NOMO-1 treated with DMSO at 0.1 percent for 48 hours (cell line): ENCODE data around the gene DLGAP1.
"Not testable (repeated sequence)": the region's sequence is repeated elsewhere in the genome, so short reads cannot be mapped to it uniquely, and the experiment has no call there.

ENCODE experiments used
- DNase-seq: peaks from one replicate; lab custom pipeline; 2025; ENCODE audit not compliant: unreplicated experiment; lab: John Stamatoyannopoulos, UW

DLGAP1 gene

DNA sequence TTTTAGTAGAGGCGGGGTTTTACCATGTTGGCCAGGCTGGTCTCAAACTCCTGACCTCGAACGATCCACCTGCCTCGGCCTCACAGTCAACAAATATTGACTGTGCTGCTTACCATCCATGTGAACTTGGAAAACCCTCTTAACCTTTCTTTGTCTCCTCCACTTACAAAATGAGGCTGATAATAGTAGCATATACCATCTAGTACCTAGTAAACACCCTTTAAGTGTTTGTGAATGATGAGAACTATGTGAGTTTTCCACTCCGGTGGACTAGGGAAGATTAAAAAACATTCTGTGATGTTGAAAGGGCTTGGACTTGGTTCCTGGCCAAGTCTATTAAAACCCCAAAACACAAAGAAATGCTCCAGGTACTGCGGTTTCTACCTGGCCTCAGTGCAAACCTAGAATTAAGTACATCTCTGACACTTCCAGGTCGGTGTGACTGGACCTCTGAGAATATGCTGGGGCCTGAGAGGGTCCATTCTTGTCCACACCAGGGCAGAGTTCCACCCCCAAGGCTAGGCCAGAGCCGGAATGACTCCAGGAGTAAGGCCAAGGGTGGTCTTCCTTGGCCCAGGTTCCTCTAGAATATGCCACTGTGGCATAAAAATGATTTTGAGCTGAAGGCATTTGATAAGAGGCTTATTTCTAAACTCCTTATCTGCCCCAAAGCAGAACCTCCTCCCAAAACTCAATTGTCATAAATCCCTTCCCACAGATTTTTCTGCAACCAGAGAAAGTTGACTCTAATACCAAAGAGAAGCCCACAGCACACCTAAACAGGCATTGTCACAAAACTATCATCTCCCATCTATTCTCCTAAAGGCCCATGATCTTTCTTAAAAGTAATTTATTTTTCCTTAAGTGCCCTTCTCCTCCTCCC is 787.6 kb downstream of the DLGAP1 start:
- DNase-seq = no peak

DNA sequence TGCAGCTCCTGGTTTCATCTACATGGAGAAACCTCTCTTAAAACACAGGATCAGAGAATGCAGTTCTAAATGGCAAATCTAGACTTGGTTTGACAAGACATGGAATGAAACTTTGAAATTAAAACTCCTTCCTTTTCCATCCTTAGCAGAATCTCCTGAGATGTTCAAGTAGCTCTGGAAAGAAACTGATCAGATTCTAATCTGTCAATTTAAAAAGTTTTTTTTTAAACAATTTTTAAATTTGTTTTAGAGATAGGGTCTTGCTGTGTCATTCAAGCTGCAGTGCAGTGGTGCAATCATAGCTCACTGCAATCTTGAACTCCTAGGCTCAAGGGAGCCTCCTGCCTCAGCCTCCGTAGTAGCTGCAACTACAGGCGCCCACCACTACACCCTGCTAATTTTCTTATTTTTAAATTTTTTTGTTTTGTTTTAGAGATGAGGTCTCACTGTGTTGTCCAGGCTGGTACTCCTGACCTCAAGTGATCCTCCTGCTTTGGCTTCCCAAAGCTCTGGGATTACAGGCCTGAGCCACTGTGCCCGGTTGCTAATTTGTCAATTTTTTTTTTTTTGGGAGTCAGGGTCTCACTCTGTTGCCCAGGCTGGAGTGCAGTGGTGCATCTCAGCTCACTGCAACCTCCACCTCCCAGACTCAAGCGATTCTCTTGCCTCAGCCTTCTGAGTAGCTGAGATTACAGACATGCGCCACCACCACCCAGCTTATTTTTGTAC is 788.4 kb downstream of the DLGAP1 start:
- no peak for DNase-seq

DNA sequence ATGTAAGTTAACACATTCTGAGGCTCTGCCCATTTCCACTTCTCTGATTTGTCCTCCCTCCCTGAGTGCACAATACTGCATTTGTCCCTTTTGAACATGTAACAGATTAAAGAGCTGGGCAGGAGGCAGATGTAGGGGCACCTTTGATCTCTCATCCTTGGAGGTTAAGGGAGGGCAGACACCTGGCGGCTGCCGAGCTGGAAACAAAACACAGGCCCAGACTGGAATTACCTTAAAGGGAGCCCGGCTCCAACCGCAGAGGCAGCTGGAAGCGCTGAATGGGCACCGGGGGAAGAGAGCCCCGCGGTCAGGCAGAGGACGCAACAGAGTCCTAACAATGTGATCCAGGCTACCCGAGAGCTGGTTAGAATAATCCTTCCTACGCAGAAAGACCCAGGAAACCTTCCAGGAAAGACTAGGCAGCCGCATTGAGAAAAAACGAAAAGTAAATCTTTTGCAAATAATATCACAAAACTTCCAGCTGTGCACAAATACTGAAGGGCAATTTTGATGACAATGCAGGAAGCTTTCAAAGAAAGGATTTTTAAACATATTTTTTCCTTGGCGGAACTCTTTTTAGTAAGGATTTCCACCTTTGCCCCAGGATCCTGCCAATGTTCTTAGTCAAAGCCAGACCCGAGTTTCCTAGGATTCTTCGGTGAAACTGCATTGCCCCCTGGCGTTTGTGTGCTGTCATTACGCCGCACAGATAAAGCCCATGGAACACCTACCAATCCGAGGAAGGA is 789.2 kb downstream of the DLGAP1 start:
- DNase-seq = peak; percentile 52

DNA sequence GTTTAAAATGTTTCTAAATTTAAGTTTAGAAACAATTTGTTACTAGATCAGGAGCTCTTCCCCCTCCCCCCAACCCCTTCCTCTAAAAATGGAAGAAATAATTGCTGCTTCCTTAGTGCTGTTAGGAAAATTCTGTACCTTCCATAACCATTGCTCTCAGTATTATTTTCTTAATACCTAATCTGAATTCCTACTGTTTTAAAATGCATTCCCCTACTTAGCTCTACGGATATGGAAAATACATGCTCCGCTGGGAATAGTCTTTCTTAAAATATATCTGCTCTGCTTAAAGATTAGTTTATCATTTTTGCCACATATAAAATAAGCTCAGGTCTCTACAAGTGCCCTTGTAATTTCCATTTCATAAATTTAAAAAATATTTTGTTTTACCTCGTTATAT is 789.9 kb downstream of the DLGAP1 start:
- no peak for DNase-seq

DNA sequence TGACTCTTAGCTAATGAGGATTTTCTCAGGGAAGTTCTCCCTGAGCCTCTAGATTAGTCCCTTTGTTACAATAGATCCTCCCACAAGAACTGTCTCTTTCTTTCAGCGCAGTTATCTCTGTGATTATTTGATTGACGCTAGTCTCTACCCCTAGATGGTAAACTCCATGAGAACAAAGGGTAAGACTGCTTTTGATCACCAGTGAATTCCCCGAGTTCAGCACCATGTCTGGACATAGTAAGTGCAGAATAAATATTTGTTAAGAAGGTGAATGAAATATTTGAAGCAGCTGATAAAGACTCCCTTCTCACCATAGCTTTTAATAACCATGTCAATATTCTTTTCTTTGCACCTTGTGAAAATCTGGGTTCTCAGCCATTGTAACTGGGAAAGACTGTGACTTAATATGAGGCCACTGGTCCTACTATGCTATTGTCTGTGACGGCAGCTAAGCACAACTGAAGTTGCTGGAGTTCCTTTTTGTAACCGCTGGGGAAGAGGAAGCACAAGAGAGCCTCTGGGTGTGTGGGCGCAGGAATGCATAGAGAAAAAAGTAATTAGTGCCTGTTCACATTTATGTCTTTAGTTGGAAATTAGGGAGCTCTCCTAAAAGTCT is 790.4 kb downstream of the DLGAP1 start:
- DNase-seq = peak; percentile 60

DNA sequence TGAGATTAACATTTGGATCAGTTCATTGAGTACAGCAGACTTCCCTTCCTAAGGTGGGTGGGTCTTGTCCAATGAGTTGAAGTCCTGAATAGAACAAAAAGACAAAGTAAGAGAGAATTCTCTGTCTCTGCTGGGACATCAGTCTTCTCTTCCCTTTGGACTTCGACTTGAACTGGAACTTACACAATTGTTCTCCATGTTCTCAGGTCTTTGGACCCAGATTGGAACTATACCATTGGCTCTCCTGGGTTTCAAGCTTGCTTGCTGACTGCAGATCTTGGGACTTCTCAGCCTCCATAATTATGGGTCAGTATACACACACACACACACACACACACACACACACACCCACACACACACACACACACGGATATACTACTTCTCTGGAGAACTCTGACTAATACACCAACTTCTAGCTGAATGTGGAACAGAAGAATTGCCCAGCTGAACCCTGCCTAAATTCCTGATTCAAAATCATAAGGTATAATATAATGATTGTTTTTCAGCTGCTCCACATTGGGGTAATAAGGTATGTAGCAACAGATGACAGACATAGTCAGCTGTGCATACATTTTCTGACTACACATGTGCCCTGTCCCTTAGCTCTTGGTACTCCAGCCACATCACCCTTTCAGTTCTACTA is 791.1 kb downstream of the DLGAP1 start:
- no peak for DNase-seq

DNA sequence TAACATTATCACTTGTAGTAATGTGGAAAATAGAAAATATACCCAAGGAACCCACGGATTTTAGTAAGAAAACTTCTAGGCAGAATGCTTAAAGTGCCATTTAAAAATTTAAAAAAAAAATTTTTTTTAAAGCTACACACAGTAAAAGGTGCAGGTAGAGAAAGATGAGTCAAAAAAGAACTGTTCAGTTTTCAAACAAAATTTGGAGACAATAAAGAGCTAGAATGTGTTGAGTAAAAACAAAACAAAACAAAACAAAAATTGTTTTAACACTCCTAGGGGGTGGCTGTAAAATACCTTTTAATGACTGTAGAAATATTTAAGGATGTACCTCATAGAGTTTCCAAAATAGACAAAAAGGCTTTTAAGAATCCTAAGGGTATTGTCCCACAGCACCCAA is 793.1 kb downstream of the DLGAP1 start:
- no peak for DNase-seq

DNA sequence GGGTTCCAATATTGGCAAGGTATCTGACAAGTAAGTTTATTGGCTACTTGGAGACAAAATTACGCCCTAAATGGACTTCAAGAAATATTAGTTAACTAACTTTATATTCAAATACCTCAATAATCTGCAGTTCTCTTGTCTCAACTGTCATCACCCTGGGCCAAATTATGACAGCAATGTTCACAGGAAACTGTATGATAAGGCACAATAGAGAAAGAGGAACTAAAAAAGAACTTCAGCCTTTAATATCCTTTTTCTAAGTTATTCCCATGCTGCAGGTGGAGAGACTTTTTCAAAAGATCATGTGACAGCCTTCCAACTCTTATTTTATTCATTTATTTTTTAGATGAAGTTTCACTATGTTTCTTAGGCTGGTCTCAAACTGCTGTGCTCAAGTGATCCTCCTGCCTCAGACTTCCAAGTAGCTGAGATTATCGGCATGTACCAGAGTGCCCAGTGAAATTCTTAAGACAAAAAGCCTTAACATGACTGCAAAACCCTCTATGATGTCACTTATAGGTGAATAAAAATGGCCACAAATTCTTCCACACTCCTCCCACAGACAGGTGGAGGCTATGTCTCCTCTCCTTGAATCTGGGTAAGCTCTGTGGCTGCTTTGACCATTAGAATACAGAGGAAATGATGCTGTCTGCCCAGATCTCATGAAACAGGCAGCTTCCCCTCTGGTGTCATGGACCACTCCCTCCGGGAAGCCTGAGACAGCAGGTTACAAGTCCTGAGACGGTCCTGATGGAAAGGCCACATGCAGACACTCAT is 794.2 kb downstream of the DLGAP1 start:
- DNase-seq = peak; percentile 73

DNA sequence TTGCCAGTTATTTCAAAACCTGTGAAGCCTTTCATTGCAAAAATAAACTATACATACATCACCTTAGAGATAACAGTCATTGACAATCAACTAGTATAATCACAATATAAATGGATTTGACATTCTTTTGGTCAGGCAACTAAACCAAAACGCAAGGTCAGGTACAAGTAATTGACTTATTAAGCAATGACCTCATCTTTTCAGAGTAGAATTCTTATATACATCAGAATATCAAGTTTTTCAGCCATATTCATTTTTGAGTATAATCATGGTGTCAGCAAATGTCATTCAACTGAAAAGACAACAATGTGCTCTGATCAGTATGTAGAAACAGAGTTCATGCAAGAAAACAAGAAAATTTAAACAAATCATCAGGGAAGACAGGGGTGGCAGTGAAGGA is 796.6 kb downstream of the DLGAP1 start:
- DNase-seq = no peak

DNA sequence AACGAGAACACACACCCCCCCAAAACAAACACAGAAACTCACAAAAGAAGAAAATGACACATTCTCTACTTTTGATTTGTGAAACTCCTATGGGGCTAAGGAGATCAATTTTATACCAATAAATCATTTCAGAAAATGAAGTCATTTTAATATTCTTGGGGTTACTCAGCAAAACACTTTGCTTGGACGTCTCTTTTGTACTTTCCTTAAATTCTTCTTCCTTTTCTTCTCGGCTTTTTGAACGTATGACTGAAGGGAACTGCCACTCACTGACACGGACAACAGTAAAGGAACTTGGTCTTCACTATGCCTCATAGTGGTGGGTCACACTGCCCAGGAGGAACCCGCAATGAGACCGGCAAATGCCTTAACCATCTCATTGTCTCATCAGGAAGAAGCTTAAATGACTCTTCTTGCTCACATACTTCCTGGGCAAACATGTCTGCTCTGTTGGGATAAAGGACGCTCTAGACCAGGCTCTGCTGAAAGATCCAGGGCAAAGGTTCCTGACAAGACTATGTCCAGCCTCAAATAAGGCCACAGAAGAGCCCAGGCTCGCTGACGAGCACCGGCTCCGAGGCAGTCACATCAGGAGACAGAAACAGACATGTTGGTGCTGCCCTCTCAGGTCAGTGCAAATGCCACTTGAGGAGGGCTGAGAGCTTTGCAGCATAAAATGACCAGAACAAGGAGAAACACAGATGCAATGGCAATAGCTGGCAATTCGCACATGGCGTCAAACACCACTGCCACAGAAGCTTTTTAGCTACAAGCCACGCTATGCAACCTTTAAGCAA is 799.7 kb downstream of the DLGAP1 start:
- no peak for DNase-seq

DNA sequence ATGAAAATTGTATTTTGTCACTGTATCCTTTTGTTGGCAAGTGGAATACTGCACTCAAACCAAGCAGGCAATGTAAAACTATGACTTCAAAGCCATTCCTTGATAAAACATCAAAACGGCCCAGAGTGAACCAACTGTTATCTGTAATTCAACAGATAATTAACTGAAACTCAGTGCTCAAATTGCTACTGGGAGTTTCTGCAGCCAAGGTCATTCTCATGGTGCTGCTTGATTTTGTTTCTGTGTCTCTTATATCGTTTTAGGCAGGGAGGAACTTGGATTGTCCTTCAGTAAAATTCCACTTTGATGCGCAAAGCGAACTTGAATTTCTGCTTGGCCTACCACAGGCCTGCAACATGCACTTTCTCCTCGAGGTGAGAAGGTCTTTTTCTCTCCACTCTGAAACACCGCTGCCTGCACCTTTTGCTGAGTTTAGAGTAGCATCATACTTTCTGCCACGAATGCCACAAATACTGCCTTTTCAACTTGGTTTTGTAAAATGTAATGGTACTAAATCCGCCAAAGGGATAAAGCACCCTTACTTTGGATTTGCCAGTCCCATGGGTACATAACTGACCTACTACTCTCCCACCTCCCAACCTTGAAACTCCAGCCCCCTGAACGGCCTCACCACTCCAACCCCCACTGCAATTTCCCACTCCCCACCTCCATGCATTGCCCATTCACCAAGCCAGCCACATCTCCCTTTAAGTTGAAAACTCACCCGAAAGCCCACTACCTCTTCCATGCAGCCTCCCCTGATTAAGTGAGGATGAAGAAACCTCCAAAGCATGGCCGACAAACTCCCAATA is 800.5 kb downstream of the DLGAP1 start:
- no peak for DNase-seq

DNA sequence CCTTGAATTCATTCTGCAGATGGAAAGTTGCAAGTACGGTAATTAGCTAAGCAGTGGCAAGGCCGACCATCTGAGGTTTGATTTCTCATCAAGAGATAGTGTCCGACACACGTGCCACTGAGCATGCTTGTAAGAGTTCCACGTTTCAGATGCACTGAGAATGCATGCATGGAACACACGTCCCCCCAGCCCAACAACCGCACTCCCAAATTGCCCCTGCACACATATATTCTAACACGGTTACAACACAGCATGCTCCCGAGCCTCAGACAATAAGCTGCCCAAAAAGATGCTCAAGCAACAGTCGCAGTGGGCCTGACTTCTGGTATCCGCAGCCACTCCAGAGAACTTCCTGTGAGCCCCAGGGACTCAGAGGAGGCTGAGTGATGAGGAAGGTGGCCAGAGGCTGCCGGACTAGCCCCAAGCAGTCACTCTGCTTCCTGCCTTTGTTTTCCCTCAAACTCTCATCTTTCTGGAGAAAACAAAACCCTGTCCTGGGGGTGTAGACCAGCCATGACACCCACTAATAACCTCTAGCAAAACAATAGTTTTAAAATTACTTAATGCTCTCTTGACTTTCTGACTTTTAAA is 801.2 kb downstream of the DLGAP1 start:
- no peak for DNase-seq

DNA sequence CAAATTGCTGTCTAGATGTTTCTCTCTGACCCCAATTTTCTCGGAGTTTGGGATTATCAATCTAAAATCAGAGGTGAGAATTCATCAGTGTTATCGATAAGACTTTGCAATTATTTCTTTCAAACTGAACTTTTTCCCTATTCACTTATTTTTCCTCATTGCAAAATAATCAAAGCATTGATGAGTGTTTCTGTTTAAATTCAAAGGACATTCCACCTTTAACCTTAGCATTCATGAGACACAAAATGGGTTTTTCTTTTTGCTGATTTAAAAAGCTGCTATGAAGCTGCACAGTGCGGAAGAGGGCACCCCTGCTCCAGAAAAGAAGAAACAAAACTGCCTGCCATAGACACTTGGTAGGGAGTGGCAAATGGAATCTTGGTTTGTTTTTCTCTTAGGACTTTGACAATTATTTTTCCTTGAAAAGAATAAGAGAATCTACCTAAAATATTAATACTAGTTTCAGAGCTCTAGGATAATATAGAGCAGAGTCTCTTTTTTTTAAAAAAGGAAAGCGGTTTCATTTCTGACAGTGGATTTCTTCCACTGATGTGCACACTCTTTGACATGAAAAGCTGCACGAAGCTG is 801.8 kb downstream of the DLGAP1 start:
- DNase-seq = no peak

DNA sequence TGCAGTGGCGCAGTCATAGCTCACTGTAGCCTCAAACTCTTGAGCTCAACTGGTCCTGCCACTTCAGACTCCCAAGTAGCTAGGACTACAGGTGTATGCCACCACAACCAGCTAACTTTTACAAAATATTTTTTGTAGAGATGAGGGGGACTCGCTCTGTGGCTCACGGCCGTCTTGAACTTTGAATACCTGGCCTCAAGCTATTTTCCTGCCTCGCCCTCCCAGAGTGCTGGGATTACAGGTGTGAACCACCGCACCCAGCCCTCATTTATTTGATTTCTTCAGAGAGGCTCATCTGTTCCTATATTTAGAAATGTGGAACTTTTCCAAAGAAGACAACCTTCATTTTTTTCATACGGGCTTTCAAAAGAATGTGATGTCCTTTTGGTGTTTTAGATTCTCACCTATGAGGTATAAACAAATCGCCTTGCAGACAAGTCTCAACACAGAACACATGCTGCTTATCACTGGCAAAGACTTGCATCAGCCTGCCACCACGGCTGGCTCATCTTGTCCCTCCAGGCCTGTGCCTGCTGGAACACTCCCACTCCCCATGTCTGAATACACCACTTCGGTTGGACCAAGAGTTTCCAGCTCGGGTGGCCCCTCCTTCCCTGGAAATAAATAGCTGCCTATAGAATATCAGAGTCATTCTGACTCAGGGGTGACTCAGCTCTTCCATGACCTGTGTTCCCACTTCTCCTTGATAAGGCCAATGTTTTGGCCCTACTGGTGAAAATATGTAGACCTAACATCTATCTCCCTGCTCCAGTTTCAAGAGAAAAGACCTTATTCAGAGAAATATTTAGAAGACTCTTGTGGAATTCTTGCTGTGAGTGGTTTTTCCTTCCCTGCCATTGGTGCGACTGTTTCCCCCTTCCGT is 802.5 kb downstream of the DLGAP1 start:
- DNase-seq = peak; percentile 67

DNA sequence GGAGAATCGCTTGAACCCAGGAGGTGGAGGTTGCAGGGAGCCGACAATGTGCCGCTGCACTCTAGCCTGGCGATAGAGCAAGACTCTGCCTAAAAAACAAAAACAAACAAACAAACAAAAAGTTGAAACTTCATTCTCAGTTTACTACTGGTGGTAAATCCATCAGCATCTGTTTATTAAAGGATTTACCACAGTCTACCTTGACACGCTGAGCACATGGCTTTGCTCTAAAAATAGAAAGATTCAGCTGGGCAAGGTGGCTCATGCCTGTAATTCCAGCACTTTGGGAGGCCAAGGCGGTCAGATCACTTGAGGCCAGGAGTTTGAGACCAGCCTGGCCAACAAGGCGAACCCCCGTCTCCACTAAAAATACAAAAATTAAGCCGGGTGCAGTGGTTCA is 803.8 kb downstream of the DLGAP1 start:
- DNase-seq = no peak

DNA sequence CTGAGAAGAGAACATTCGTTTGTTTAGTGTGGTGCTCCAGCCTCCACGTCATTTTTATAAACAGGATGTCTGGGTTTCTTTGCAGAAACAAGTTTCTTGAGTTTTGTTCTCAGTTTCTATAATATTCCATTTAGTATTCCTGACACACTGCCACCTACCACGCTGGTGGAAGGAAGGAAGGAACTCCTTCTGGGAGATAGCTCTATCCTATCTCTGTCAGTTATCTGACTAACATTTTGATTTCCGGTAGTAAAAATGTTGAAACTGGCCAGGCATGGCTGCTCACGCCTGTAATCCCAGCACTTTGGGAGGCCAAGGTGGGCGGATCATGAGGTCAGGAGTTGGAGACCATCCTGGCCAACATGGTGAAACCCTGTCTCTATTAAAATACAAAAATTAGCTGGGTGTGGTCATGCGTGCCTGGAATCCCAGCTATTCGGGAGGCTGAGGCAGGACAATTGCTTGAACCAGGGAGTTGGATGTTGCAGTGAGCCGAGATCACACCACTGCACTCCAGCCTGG is 804.5 kb downstream of the DLGAP1 start:
- DNase-seq = not testable (repeated sequence)
